Esophagus muscularis mucosa (tissue), 4 donors: ENCODE results near the gene MEIS1.

ENCODE experiments used
- EP300 ChIP-seq: sonication (generic); formaldehyde crosslinking; IDR thresholded peaks from one replicate; pipeline ENCODE4 v1.6.1; 2017; ENCODE audit warnings: antibody characterized with exemption
- POLR2A ChIP-seq: fragments of 450-650 bp; IDR thresholded peaks from one replicate; pipeline ENCODE4 v1.6.1; 2017; ENCODE audit warnings: antibody characterized with exemption, moderate library complexity, mild to moderate bottlenecking, low read depth
- TF ChIP-seq, protein P1 (sequence below), 3 experiments: fragments of 200-600 bp in 2 of 3; fragments of 450-650 bp in 1 of 3; sonication (generic) in 2 of 3; IDR thresholded peaks; one replicate each; pipeline ENCODE4 v1.5.1; 2017 to 2019; ENCODE audit warnings: antibody characterized with exemption in 3 of 3, mild to moderate bottlenecking in 2 of 3, moderate library complexity in 1 of 3

DNA sequence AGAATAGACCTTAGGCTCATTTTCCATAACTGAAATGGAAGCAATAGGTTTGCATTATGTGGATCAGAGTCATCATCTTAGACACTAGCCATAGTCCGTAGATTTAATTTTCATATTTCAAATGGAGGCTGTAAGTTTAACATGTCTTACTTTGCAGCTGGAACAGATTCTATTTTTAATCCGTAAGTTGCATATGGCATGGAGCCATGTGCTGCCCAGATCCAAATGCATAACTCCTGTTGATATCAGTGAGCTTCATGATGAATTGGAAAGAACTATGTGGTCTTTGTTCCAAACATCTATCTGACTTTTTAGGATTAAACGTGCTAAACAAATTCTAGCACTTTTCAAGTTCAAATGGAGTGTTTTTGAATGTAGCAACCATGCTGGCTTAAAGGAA is 43.4 kb downstream of the MEIS1 start:
- TF ChIP-seq, protein P1, sequence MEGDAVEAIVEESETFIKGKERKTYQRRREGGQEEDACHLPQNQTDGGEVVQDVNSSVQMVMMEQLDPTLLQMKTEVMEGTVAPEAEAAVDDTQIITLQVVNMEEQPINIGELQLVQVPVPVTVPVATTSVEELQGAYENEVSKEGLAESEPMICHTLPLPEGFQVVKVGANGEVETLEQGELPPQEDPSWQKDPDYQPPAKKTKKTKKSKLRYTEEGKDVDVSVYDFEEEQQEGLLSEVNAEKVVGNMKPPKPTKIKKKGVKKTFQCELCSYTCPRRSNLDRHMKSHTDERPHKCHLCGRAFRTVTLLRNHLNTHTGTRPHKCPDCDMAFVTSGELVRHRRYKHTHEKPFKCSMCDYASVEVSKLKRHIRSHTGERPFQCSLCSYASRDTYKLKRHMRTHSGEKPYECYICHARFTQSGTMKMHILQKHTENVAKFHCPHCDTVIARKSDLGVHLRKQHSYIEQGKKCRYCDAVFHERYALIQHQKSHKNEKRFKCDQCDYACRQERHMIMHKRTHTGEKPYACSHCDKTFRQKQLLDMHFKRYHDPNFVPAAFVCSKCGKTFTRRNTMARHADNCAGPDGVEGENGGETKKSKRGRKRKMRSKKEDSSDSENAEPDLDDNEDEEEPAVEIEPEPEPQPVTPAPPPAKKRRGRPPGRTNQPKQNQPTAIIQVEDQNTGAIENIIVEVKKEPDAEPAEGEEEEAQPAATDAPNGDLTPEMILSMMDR (IDR thresholded peaks at IDR 0.05), result no peak
- no peak for TF ChIP-seq EP300
- no peak for TF ChIP-seq POLR2A
